ENCODE data around the gene PCSK1N.

The PCSK1N gene

GRCh38 chrX:48790477-48790876, 44.9 kb downstream of the PCSK1N start:
- no peak for TF ChIP-seq CTCF (IDR thresholded peaks at IDR 0.05; ENCODE audit: low read depth, low read length)
- H3K4me3 ChIP-seq (ENCODE audit: low read depth, low read length): no peak overlapping the region
- DNase-seq (ENCODE audit: low read depth, low spot score): no peak
- in situ Hi-C loops (cut with HindIII; ENCODE audit: low sequenced_read_pairs): no loop called here

GRCh38 chrX:48789366-48790220, 45.8 kb downstream of the PCSK1N start:
- no peak for DNase-seq (ENCODE audit: low read depth, low spot score)
- in situ Hi-C loops (cut with HindIII; ENCODE audit: low sequenced_read_pairs): no loop called here
- H3K4me3 ChIP-seq (ENCODE audit: low read depth, low read length): no peak overlapping the region
- no peak for TF ChIP-seq CTCF (IDR thresholded peaks at IDR 0.05; ENCODE audit: low read depth, low read length)

GRCh38 chrX:48787505-48788443, 47.6 kb downstream of the PCSK1N start:
- no peak for TF ChIP-seq CTCF (IDR thresholded peaks at IDR 0.05; ENCODE audit: low read depth, low read length)
- in situ Hi-C loops (cut with HindIII; ENCODE audit: low sequenced_read_pairs): no loop called here
- DNase-seq (ENCODE audit: low read depth, low spot score): no peak
- H3K4me3 ChIP-seq (ENCODE audit: low read depth, low read length): no peak overlapping the region

GRCh38 chrX:48786825-48787504, 48.4 kb downstream of the PCSK1N start:
- no peak for DNase-seq (ENCODE audit: low read depth, low spot score)
- no peak for TF ChIP-seq CTCF (IDR thresholded peaks at IDR 0.05; ENCODE audit: low read depth, low read length)
- in situ Hi-C loops (cut with HindIII; ENCODE audit: low sequenced_read_pairs): no loop called here
- no peak overlapping the region for H3K4me3 ChIP-seq (ENCODE audit: low read depth, low read length)

- H3K4me3 ChIP-seq (ENCODE audit: low read depth, low read length): no peak within 1 kb of the TSS
- no peak for TF ChIP-seq CTCF (IDR thresholded peaks at IDR 0.05; ENCODE audit: low read depth, low read length)
- no peak for DNase-seq (ENCODE audit: low read depth, low spot score)
- in situ Hi-C loops (cut with HindIII; ENCODE audit: low sequenced_read_pairs): no loop called here
Measured at GRCh38 chrX:48786341-48786800, 49.0 kb downstream of the PCSK1N start, which contains the start of gene GATA1. Gene GATA1, plus strand, starts transcription at chrX:48786590. Its CDS starts 4,520 bp downstream, at chrX:48791110.
